ENCODE data around the gene SLC1A4.
A peak's percentile ranks its signal among the peaks of the same experiment; 100 is the strongest.

SLC1A4 gene

DNA sequence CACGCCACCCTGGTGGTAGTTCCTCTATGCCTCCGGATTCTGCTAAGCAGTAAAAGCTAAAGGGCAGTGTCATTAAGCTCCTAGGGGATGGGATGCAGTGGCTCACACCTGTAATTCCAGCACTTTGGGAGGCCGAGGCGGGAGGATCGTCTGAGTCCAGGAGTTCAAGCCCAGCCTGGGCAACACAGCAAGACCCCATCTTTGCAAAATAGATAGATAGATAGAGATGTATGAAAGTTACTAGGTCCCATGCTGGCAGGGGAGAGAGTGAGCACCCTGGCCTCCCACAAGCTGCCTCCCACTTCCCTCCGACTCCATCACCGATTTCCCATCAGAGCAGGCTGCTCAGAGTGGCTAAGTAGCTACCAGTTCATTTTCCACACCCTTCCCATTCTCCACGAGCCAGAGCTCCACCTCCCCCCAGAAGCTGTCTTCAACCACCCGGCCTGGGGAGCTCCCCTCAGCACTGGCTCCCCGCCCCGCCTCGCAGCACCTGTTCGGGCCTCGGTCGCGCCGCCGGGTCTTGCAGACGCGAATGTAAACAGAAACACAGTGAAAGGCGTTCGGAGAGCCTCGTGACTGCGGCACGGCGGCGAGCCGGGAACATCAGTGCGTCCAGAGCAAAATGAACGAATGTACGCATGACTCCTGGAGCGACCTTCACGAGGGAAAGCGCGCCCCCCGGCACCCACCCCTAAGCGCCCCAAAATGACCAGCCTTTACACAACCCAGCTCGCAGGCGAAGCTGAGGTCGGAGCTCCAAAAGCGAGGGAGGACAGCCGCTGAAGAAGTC lies 66.4 kb downstream of the SLC1A4 start:
- DNase-seq = peak; percentile 77

DNA sequence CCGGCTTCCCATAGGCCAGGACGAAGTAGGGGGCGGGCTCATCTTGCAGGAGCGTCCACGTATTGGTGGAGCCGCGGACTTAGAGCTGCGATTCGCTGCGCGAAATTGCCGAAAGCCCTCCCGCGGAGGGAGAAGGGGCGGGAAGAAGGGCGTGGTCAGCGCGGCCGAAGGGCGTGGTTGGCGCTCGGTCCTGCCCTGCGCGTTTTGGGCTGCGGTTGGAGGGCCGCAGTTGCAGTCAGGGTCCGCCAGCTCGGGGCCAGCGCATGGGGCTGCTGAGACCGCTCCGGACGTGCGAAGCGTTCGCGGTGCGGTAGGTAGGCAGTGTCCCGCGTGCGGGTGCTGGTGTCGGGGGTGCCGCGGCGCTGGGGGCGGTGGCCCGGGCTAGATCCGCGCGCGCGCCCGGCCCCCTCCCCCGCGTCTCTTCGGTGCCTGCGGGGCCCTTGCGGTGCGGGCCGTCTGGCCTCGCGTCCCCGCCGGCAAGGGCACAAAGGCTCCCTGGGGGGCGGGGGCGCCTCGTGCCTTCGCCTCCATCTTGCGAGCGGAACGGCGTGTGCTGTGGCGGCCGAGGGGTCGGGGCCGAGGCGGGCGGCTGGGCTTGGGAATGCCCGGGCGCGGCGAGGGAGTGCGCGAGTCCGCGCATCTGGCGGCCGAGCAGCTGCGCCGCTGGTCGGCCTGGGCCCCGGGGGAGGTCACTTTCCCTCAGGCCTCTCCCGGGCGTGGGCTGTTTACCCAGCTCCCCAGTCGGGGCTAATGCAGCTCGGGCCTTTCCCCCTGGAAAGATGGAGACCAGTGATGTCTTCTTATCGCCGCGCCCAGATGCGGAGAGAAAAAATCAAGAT lies 67.2 kb downstream of the SLC1A4 start, which contains the start of gene CEP68:
CEP68 (plus strand) TSS at position 202 of the 839 bp plus-strand sequence. CDS start 13,029 bp downstream, outside the sequence.
- peak; percentile 93 for DNase-seq

DNA sequence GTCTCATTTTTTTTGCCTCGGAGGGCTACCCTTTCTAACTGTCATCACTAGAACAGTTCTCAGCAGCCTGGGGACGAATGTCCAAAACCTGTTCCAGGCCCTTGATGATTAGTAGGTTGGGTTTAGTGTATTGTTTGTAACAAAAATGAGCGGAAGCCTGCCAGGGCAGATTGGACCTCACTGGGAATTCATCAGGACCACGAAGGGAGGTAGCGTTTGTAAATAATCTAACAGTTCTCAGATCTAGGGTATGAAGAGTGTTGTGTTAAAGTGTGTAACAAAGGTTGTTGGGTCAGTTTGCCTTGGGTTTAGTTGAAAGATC lies 67.8 kb downstream of the SLC1A4 start:
- DNase-seq = no peak

DNA sequence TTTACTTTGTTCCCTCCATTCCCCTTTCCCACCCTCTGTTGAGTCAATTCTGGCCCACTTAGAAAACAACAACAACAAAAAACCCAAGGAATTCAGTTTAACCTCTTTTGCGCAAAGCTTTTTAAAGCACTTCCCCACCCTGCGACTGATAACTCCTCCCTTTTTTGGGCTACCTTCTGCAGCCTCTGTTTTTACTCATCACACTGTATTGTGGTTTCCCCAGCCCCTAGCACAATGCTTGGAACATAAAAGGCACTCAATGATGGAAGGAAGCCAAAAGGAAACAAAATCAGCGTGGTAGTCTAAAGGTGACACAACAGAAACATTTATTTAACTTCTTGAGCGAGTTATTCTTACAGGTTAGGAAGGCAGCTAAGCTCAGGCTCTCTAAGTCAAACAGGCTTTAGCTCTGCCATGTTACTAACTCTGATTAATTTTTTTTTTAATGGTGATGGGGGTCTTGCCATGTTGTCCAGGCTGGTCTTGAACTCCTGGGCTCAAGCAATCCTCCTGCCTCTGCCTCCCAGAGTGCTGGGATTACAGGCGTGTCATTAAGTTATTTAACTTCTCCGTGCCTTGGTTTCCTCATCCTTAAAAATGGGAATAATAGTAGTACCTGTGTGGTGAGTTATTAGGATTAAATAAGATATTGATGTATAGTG lies 68.3 kb downstream of the SLC1A4 start:
- peak; percentile 42 for DNase-seq

DNA sequence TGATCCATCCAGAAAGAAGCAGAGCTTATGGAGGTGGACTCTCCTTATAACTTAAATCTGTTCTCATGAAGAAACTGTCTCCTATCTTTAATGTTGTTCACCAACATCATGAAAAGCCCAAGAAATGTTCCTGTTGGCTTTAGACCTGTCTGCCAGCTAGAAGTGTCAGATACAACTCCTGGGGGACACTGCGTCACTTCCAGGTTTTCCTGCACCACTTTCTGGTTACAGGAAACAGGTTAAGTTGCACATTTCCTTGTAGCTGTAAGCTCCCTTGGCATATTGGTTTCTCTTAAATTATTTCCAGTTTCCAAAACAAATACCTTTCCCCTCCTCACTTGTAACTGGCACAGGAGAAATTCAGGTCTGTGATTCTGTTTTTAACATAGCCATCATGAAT lies 69.9 kb downstream of the SLC1A4 start:
- DNase-seq = no peak

DNA sequence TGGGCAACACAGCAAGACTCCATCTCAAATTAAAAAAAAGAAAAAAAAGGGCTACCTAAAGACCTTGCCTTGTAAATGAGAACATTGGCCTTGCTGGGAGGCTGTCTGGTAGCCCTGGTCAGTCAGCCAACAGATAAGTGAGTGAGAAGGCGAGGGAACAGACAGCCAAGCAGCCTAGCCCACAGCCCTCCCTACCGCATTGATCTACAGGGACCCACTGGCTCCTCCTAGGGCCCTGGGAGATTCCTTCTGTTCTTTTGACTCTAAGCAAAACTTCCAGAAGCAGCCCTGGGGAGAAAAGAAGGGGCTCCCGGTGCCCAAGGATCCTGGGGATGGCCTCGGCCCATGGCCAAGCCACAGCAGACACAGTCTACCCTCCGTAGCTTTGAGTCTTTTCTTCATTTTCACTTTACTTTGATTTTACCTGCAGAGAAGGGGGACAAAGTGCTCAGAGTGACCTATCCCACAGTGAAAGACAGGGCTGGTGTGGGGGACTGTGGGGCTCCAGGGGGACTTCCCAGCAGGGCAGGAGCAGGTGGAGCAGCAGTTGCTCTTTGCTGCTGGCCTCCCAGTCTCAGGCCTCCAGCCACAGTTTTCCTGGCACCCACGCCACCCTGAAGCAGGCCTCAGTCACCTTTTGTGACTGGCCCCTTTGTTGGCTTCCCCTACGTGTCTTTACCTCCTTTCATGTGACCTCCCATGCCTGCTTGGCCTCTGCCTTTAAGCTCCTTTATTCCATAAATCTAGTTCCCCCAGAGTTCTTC lies 72.1 kb downstream of the SLC1A4 start:
- no peak for DNase-seq

DNA sequence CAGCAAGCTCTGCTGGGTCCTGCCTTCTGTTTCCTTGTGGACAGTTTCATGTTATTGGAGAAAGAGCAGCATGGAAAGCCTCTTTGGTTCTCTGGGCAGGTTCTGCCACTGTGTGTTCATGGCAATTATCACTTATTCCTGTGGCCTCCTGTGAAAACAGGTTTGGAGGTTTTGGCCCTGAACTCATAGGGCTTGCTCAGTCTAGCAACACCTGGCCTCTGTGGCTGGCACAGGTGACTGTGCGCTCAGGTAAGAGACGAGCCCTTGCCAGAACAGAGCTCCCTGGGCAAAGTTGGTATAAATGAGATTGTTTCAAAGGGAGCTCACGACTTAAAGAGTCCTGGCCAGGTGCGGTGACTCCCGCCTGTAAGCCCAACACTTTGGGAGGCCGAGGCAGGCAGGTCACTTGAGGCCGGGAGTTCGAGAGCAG lies 72.7 kb downstream of the SLC1A4 start:
- DNase-seq = no peak

DNA sequence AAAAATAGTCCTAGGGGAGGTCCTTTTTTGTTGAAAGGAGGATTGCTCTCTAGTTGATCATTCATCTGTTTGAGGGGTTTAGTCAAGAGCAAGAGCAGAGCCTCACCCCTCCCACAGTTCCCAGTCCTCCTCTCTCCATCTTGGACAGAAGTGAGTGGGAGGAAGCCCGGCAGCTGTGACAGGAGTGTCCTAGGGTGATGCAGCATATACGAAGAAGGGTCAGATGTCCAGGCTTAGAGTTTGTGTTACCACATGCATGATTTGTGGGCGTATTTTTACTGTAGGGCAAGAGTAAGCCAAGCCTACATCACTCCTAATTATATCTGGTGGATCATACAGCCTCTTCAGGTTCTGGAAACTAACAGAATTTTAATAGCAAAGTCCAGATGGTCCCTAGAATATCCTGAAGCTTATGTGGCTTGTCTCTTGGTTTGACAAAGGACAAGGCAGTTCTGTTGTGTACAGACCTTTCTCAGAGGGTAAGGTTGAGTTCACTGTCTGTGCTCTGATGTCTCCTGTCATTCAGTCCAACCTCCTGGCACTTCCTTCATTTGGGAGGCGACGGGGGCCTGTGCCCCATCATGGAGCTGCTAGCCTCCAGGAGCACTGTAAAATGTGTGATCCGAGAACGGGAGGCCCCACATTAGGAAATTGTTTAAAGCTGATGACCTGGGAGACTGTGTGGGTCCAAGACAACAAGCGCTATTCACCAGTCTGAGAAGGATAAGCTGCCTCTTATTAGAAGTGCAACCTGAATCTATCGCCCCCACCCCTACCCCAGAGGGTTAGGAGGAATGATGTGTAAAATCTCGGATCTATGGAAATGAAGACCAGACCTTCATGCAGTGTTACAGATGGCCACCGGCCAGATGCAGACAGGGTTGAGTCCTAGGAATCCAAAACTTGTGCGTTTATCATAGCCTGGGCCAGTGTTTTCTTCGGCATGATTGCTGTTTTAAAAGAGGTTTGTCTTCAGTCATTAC lies 73.9 kb downstream of the SLC1A4 start:
- no peak for DNase-seq

DNA sequence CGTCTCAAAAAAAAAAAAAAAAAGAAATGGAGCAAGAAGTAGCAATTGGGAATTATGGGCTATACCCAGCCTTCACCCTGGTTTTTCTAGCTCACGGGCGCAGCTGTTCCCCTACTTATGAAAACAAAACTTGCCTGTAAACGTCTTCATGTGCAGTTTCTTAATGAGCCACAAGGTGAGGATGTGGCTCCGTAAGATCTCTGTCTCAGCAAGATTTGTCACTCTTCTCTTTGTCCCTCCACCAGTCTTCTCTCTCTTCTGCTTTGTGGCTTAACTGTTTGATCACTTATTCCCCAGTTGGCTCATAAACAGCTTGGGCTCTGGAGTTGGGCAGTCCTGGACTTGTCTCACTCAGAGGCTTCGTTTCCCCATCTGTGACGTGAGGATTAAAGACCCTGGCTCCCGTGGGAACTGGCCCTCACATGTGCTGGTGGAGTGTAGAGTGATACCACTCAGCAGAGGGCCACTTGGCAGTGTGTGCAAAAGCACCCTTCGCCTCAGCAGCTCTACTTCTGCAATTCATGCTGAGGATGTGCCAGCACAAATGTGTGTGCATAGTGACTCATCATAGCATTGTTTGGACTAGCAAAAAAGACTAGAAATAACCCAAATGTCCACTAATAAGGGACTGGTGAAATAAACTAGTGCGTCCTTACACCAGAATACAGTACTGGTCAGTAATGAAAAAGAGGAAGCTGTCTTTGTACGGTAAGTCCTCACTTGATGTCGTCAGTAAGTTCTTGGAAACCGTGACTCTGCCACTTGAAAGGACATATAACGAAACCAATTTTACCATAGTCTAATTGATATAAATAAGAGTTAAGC lies 75.7 kb downstream of the SLC1A4 start:
- no peak for DNase-seq

DNA sequence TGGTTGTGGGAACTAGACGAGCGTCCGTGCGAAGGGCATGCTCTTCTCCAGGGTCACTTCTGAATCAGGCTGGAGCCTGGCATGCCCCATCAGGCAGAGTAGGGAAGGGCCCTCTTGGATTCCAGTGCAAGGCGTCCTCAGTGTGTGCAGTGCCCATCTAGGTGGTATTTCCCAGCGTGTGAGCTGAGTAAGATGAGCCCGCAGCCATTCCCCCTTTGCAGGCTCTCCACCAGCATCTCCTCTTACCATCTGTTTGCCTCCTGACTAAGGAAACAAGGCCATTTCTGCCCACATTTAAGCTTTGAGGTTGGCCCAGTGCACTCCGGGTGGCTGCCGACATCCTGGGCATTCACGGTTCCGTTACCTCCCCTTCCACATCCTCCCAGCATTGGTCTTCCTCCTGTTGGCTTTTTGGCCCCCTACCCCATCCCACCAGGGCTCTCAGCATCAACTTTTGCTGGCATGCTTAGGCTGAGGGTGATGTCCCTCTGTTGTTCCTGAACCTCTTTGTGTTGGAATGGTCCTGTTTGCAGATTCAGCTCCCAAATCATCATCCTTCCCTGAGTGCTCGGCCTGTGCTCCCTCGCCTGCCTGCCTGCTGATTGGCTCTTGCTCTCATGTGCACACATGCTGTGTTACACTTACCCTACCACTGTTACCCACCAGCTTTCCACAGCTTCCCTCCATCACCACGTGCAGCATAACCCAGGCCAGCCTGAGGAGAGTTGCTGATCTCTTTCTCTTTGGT lies 78.8 kb downstream of the SLC1A4 start:
- DNase-seq = no peak

DNA sequence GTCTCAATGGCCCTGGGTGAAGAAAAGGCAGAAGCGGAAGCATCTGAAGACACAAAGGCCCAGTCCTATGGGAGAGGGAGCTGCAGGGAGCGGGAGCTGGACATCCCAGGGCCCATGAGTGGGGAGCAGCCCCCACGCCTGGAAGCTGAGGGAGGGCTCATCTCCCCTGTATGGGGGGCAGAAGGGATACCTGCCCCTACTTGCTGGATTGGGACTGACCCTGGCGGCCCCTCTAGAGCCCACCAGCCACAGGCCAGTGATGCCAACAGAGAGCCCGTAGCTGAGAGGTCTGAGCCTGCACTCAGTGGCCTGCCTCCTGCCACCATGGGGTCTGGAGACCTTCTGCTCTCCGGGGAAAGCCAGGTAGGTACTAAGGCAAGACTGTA lies 80.2 kb downstream of the SLC1A4 start:
- no peak for DNase-seq

DNA sequence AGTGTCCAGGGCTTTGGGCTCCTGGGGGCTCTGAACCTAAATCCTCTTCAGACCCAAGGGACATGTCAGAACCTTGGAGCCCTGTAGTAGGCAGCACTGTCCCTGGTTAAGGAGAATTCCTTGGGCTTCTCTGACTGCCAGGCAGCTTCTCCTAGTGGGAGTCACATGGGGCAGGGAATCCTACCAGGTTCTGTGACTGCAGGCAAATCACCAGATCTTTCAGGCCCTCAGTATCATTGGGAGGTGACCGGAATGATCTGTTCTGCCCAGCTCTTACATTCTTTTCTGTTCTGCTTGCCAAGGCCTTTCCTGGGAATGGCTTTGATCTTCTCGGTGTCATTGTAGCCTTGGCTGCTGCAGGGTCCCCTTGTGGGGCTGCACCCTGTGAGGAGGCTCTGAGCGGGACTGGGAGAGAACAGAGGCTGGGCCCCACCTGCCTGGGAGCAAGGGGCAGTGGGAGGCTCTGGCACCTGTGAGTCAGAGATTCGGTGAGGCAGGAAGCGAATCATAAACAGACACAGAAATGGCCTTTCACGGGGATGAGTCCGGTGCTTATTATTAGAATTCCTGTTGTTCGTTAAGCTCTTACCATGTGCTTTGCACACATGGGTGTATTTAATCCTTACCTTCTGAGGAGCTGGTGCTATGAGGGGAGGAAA lies 81.1 kb downstream of the SLC1A4 start:
- no peak for DNase-seq

DNA sequence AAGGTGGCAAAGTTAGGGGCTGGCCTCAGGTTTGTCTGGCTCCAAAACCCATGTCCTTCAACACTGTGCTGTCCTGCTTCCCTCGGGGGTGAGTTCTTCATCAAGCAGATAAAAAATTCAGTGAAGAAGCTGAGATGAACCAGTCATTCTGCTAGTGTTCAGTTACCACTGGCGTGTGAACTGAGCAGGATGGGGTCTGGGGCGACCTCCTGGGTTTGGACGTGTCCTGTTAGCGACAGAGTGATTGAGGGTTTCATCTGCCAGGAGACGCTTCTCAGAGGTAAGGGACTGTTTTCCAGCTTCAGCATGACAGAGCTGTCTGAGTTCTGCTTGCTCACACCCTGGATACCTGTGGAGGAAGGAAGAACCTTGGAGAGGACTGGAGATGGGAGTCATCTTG lies 81.7 kb downstream of the SLC1A4 start:
- DNase-seq = no peak

DNA sequence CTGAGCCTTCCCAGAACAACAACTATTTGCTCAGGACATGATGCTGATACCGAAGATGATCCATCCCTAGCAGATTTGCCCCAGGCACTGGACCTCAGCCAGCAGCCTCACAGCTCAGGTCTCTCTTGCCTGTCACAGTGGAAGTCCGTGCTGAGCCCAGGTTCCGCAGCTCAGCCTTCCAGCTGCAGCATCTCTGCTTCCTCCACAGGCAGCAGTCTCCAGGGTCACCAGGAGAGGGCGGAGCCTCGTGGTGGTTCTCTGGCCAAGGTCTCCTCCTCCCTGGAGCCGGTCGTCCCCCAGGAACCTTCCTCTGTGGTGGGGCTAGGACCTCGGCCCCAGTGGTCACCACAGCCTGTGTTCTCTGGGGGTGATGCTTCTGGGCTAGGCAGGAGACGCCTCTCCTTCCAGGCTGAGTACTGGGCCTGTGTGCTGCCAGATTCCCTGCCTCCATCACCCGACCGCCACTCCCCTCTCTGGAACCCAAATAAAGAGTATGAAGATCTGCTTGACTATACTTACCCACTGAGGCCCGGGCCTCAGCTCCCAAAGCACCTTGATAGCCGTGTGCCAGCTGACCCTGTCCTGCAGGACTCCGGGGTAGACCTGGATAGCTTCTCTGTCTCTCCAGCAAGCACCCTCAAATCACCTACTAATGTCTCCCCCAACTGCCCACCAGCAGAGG lies 82.4 kb downstream of the SLC1A4 start:
- no peak for DNase-seq

DNA sequence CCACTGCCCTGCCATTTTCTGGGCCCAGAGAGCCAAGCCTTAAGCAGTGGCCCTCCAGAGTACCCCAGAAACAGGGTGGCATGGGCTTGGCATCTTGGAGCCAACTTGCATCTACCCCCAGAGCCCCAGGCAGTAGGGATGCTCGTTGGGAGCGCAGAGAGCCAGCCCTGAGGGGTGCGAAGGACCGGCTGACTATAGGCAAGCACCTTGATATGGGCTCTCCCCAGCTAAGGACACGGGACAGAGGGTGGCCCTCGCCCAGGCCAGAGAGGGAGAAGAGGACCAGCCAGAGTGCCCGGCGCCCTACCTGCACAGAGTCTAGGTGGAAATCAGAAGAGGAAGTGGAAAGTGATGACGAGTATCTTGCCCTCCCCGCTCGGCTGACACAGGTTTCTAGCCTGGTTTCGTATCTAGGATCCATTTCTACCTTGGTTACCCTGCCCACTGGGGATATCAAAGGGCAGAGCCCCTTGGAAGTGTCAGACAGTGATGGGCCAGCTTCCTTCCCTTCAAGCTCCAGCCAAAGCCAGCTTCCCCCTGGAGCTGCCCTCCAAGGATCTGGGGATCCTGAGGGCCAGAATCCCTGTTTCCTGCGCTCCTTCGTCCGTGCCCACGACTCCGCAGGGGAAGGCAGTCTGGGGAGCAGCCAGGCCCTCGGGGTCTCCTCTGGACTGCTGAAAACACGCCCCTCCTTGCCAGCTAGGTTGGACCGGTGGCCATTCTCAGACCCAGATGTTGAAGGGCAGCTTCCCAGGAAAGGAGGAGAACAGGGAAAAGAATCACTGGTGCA lies 83.2 kb downstream of the SLC1A4 start:
- DNase-seq = no peak
